NCI-H1694 treated with DMSO at 0.1 percent for 48 hours (cell line): ENCODE measurements around the gene ZNF569.
"Not testable (repeated sequence)": the region's sequence is repeated elsewhere in the genome, so short reads cannot be mapped to it uniquely, and the experiment has no call there.

ENCODE experiments used
- DNase-seq: peaks from one replicate; lab custom pipeline; 2025; lab: John Stamatoyannopoulos, UW

Gene ZNF569

DNA sequence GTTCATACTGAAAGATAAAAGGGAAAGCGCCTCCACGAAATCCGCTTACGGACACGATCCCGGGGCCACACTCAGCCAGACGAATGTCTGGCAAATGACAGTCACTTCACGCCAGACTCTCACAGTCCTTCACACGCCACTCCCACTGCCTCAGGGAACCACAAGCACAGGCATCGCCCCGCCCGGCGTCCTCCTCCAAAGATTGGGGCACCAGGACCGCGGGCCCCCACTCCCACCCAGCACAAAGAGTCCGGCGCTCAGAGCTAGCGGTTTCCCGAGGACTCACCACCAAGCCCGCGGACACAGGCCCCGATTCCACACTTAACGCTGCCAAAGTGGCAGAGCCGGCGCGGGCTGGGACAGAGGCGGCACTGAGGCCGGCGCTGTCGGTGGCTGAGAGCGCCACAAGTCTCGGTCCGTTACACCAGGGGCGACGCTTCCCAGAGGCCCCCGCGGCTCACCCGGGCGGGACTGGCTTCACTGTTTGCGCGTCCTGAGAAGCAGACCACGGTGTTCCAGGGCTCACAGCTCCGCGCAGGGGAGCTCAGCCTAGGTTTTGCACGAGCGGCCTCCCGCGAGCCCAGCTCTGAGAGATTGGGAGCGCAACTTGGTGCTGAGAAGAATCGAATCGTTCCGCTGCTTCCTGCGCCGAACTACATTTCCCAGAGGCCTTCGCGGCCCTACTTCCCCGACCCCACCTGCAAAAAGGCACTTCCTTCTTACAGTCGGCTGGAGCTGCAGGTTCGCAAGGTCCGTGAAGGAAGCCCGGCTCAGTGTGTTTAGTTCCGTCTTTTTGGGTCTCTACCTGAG, at the start of gene ZNF569:
Gene ZNF569 (minus strand): TSS at position 647 of the 810 bp plus-strand sequence. CDS start 22,523 bp downstream, outside the sequence.
- DNase-seq = peak; percentile 90

DNA sequence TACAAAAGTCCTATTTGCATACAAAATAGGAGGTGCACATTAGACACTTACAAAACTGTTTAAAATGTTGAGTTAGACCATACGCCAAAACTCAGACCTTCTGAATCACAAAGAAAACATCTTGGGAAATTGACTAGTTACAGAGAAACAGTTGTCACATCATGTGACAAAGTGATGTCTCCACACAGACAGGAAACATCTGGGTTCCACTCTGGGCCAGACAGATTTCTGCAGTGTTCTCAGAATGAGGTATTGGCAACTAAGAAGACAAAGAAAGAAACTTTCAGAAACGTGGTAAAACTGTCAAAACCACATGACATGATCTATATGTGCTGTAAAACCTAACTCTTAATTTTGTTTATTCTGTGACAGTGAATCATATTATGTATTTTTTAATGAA, 46.2 kb upstream of the ZNF569 start:
- DNase-seq = no peak

DNA sequence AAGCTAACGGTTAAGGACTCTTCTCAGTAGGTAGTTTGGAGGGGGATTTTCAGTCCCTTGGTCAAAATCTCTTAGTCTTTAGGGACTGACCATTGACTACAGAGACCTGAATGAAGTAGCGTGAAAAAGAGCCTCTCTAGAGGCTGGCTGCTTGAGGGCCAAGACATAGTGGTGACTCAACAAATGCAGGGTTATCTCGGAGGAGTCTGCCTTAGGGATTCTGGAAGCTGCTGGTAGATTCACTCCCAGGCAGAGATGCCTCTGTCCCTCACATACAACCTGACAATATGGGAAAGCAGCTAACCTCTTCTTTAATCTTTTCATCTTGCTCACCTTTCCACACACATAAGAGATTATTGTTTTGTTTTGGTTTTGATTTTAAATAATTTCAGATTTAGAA, 44.6 kb upstream of the ZNF569 start:
- DNase-seq = no peak

GRCh38 chr19:37511186-37511585, 43.9 kb upstream of the ZNF569 start:
- DNase-seq = no peak

GRCh38 chr19:37507167-37507464, 39.9 kb upstream of the ZNF569 start:
- DNase-seq = no peak

DNA sequence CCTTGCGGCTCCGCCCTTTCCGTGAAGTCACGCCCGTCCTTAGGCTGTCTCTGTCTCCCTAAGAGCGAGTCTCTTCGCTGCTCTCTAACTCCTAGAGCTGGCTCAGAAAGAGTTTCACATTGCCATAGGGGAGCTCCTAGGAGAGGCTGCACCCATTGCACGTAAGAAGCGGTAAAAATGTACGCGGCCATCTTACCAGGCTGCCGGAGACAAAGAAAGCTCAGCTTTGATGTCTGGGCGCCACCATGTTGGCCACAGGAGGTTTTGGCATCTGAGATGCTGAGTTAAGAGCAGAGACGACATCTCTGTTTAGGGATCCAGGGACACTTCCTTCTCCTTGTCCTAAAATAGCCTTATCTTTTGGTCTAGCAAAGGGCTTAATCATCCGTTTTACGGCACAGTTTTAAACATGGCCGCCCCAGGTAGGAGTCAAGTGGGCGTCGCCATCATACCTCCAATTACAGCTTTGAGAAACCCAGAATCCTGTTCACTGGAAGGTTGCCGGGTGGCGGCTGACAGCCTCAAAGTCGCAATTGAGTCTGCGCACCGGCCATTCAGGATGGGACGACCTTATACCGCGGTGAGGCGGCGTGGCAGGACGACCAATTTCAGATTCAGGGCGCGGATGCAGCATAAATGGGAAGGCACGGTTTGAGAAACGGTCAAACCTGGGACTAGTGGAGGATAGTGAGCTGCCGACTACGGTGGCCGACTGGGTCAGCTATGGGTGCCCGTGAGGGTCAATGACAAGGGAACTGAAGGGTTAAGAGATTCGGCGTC, 39.3 kb upstream of the ZNF569 start, which contains the start of gene ZNF793:
Gene ZNF793 (plus strand): TSS at position 553 of the 780 bp plus-strand sequence. CDS start 16,501 bp downstream, outside the sequence.
- DNase-seq = no peak

GRCh38 chr19:37505958-37506386, 38.7 kb upstream of the ZNF569 start:
- no peak for DNase-seq

- DNase-seq = no peak
Measured at GRCh38 chr19:37492213-37492612, 25.0 kb upstream of the ZNF569 start.

GRCh38 chr19:37484406-37485168, 17.3 kb upstream of the ZNF569 start:
- no peak for DNase-seq

DNA sequence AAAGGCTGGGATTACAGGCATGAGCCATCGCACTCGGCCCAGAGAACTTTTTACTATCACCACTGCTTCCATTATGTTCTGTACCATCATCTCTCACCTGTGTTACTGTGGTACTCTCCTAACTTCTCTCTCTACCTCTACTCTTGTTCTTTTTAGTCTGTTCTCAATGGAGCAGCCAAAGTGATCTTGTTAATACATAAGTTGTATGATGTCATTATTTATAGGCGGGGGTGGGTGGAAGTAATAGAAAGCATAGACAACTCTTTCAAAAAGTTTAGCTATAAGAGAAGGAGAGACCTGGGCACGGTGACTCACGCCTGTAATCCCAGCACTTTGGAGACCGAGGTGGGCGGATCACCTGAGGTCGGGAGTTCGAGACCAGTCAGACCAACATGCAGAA, 4.9 kb upstream of the ZNF569 start:
- DNase-seq = no peak

- DNase-seq = no peak
Measured at GRCh38 chr19:37470216-37470615, 3.0 kb upstream of the ZNF569 start.

- DNase-seq = peak; percentile 62
Measured at GRCh38 chr19:37468961-37469777, 1.9 kb upstream of the ZNF569 start, which contains the start of gene ZNF570. ZNF570 (plus strand) TSS chr19:37469356; CDS start chr19:37470355, 999 bp downstream.

DNA sequence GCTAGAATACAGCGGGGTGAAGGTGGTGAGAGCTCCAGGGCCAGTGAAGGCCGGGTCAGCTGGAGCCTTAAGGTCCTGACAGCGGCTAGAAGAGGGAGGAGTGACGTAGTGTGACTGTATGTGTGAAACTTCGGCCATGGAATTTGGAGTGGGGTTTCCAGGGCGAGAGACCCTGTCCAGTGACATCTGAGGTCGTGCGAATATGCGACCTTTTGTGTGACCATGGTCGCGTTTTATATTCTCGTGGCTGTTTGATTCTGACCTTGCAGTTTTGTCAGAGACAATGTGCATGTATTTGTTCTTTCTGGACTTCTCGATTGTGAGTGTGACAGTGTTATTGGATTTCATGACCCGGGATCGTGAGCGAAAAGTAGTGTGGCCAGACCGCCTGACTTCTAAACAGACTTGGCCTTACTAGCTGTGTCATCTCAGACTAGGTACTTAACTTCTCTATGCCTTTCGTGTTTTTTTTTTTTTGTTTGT, 405 bp upstream of the ZNF569 start:
- no peak for DNase-seq

DNA sequence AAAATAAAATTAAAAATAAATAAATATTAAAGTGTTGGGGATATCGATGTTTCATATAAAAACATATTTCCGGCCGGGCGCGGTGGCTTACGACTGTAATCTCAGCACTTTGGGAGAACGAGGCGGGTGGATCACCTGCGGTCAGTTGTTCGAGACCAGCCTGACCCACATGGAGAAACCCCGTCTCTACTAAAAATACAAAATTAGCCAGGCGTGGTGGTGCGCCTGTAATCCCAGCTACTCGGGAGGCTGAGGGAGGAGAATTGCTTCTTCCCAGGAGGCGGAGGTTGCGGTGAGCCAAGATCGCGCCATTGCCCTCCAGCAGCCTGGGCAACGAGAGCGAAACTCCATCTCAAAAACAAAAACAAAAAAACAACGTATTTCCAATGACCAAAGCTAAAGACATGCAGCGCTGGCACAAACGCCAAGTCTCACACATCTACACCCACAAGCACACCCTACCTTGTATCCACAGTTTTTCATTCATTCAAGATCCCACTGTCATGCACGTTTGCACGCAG, 907 bp downstream of the ZNF569 start:
- DNase-seq = no peak

- DNase-seq = no peak
Measured at GRCh38 chr19:37452500-37453245, 14.6 kb downstream of the ZNF569 start.

- DNase-seq = no peak
Measured at GRCh38 chr19:37413313-37414084, 53.7 kb downstream of the ZNF569 start.

DNA sequence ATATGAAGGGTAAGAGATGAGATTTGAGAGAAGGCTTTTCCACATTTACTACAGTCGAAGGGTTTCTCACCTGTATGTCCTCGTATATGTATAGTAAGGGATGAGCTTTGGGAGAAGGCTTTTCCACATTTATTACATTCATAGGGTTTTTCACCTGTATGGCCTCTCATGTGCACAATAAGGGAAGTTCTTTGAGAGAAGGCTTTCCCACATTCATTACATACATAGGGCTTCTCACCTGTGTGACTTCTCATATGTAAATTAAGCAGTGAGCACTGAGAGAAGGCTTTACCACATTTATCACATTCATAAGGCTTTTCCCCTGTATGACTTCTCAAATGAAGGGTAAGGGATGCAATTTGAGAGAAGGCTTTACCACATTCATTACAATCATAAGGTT, 54.5 kb downstream of the ZNF569 start:
- no peak for DNase-seq

- DNase-seq = not testable (repeated sequence)
Measured at GRCh38 chr19:37406140-37406846, 61.0 kb downstream of the ZNF569 start.

- DNase-seq = no peak
Measured at GRCh38 chr19:37403403-37403802, 63.8 kb downstream of the ZNF569 start.
